Measurements from ENCODE around the gene RFTN1.

The RFTN1 gene

DNA sequence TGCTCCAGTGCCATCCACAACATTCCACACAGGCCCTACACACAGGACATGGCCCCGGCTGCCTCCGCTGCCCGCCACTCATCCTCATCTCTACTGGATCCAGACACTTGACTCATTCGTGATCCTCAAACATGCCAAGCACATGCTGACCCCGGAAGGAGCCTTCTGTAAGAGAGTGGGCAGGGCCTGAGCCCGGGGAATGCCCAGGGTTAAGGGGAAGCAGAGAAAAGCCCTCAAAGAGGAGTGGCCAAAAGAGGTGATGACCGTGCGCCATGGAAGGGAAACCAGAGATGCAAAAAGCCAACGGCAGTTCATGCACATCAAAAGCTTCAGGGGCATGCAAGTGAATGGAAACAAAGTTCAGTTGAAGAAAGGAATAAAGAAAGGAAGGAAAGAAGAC, 46.1 kb downstream of the RFTN1 start:
- TF ChIP-seq TARDBP (IDR thresholded peaks at IDR 0.05) (no peak), ARNT (IDR thresholded peaks at IDR 0.05) (no peak), FOXM1 (IDR thresholded peaks at IDR 0.05; ENCODE audit: borderline replicate concordance) (no peak), PKNOX1 (IDR thresholded peaks at IDR 0.05) (no peak), L3MBTL2 (conservative IDR thresholded peaks at IDR 0.05) (no peak), LEF1 (IDR thresholded peaks at IDR 0.05; ENCODE audit: borderline replicate concordance) (no peak), FOXA1 (IDR thresholded peaks at IDR 0.05) (no peak), SP1 (IDR thresholded peaks at IDR 0.05) (no peak), BHLHE40 (IDR thresholded peaks at IDR 0.05; ENCODE audit: borderline replicate concordance) (no peak), ZNF384 (IDR thresholded peaks at IDR 0.05) (no peak), SUZ12 (IDR thresholded peaks at IDR 0.05) (no peak), NFRKB (IDR thresholded peaks at IDR 0.05) (no peak), ELF4 (IDR thresholded peaks at IDR 0.05) (no peak), HDGF (IDR thresholded peaks at IDR 0.05; ENCODE audit: borderline replicate concordance) (no peak), FOXK2 (IDR thresholded peaks at IDR 0.05) (no peak)
- ChIA-PET POLR2A (interaction anchor here (0.9 kb wide), 1 partner anchor 9 kb away, joined by 3 read pairs; no protein-coding TSS in a partner anchor), CTCF (no interaction called here)
- no peak for DNase-seq (ENCODE audit: extremely low spot score)

GRCh38 chr3:16466822-16467221, 46.7 kb downstream of the RFTN1 start:
- ChIA-PET POLR2A (no interaction called here), CTCF (no interaction called here)
- no peak for DNase-seq (ENCODE audit: extremely low spot score)
- no peak for TF ChIP-seq BHLHE40 (IDR thresholded peaks at IDR 0.05; ENCODE audit: borderline replicate concordance)

- ChIA-PET CTCF (no interaction called here), POLR2A (no interaction called here)
- no peak for TF ChIP-seq HDGF (IDR thresholded peaks at IDR 0.05; ENCODE audit: borderline replicate concordance)
- TF ChIP-seq ELF4 (IDR thresholded peaks at IDR 0.05), result no peak
- TF ChIP-seq FOXM1 (IDR thresholded peaks at IDR 0.05; ENCODE audit: borderline replicate concordance), result no peak
- no peak for TF ChIP-seq SUZ12 (IDR thresholded peaks at IDR 0.05)
- no peak for TF ChIP-seq FOXA1 (IDR thresholded peaks at IDR 0.05)
- TF ChIP-seq PKNOX1 (IDR thresholded peaks at IDR 0.05), result 0 out of 2 replicates have a peak, but pooled peaks have one; percentile 16
- no peak for DNase-seq (ENCODE audit: extremely low spot score)
Observed at GRCh38 chr3:16464511-16465148, 48.9 kb downstream of the RFTN1 start.

DNA sequence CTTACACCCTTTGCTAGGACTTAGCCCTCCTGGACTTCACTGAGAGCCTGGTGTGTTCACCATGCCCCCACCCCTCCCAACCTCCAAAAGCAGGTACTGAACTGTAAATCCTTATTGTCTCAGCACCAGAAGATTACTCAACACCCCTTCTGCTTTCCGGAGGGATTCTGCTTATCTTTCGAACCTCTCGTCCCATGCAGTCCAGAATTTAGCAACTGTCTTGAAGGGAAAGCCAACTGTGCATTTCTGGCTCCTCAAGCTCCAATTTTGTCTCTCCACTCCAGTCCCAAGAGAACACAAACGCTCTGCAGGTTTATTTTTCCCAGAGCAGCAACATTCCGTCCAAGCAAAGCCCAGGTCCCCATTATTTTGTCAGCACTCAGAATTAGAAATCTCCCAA, 49.6 kb downstream of the RFTN1 start:
- ChIA-PET CTCF (no interaction called here), POLR2A (no interaction called here)
- DNase-seq (ENCODE audit: extremely low spot score), result no peak
- no peak for TF ChIP-seq PKNOX1 (IDR thresholded peaks at IDR 0.05)
- no peak for TF ChIP-seq NFRKB (IDR thresholded peaks at IDR 0.05)

- TF ChIP-seq PKNOX1 (IDR thresholded peaks at IDR 0.05), result no peak
- TF ChIP-seq SUZ12 (IDR thresholded peaks at IDR 0.05), result no peak
- no peak for TF ChIP-seq LEF1 (IDR thresholded peaks at IDR 0.05; ENCODE audit: borderline replicate concordance)
- no peak for TF ChIP-seq BHLHE40 (IDR thresholded peaks at IDR 0.05; ENCODE audit: borderline replicate concordance)
- no peak for TF ChIP-seq FOXM1 (IDR thresholded peaks at IDR 0.05; ENCODE audit: borderline replicate concordance)
- no peak for TF ChIP-seq HDGF (IDR thresholded peaks at IDR 0.05; ENCODE audit: borderline replicate concordance)
- TF ChIP-seq SP1 (IDR thresholded peaks at IDR 0.05), result no peak
- TF ChIP-seq FOXA1 (IDR thresholded peaks at IDR 0.05), result no peak
- no peak for TF ChIP-seq TARDBP (IDR thresholded peaks at IDR 0.05)
- TF ChIP-seq ELF4 (IDR thresholded peaks at IDR 0.05), result no peak
- TF ChIP-seq FOXK2 (IDR thresholded peaks at IDR 0.05), result no peak
- no peak for TF ChIP-seq L3MBTL2 (conservative IDR thresholded peaks at IDR 0.05)
- TF ChIP-seq CTBP1 (IDR thresholded peaks at IDR 0.05; ENCODE audit: borderline replicate concordance), result no peak
- no peak for TF ChIP-seq NFRKB (IDR thresholded peaks at IDR 0.05)
- no peak for TF ChIP-seq ZNF384 (IDR thresholded peaks at IDR 0.05)
- POLR2A ChIA-PET, result no interaction called here
- CTCF ChIA-PET, result no interaction called here
- DNase-seq (ENCODE audit: extremely low spot score), result no peak
Observed at GRCh38 chr3:16463119-16463518, 50.4 kb downstream of the RFTN1 start.

DNA sequence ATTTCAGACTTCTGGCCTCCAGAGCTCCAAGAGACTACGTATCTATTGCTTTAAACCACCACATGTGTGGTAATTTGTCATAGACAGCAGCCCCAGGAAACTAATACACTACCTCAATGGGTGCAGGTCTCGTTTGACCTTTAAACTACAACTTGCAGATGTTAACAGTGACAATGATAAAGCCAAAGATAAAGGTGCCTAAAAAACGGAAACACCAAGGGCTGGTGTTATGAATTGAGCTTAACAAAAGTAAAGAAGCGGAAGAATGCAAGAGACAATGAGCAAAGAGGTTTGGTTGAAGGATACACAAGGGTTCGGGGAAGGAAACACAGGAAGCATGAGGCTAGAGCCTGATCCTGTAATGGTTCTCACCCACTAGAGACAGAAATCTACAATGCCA, 50.8 kb downstream of the RFTN1 start:
- TF ChIP-seq BHLHE40 (IDR thresholded peaks at IDR 0.05; ENCODE audit: borderline replicate concordance) (no peak), L3MBTL2 (conservative IDR thresholded peaks at IDR 0.05) (no peak), HDGF (IDR thresholded peaks at IDR 0.05; ENCODE audit: borderline replicate concordance) (no peak), SP1 (IDR thresholded peaks at IDR 0.05) (no peak), ELF4 (IDR thresholded peaks at IDR 0.05) (no peak), FOXM1 (IDR thresholded peaks at IDR 0.05; ENCODE audit: borderline replicate concordance) (no peak), TARDBP (IDR thresholded peaks at IDR 0.05) (no peak), ARNT (IDR thresholded peaks at IDR 0.05) (no peak), NFRKB (IDR thresholded peaks at IDR 0.05) (no peak), FOXK2 (IDR thresholded peaks at IDR 0.05) (no peak), SUZ12 (IDR thresholded peaks at IDR 0.05) (no peak), FOXA1 (IDR thresholded peaks at IDR 0.05) (no peak), ZNF384 (IDR thresholded peaks at IDR 0.05) (no peak), PKNOX1 (IDR thresholded peaks at IDR 0.05) (no peak), CTBP1 (IDR thresholded peaks at IDR 0.05; ENCODE audit: borderline replicate concordance) (no peak), LEF1 (IDR thresholded peaks at IDR 0.05; ENCODE audit: borderline replicate concordance) (no peak)
- CTCF ChIA-PET, result no interaction called here
- DNase-seq (ENCODE audit: extremely low spot score), result no peak
- POLR2A ChIA-PET, result no interaction called here

Measured in HEK293T (cell line).